Smooth muscle cell (in vitro differentiated cells): Measurements from ENCODE around the gene SDCCAG8. TPM values are rescaled to one million over a fixed set of nuclear protein-coding genes. Genes with fewer than 3 reads are reported as not detected.

Experiments used
- DNase-seq: peaks from one replicate; lab custom pipeline; 2025; ENCODE audit not compliant: unreplicated experiment; lab: John Stamatoyannopoulos, UW
- H2AFZ ChIP-seq: fragments of 200-600 bp; sonication (generic); 2 replicates; pipeline ENCODE4 v1.6.0; 2016; ENCODE audit warnings: antibody characterized with exemption, low read depth, mild to moderate bottlenecking
- H3F3A ChIP-seq: fragments of 200-600 bp; sonication (generic); 2 replicates; pipeline ENCODE4 v1.6.0; 2017; ENCODE audit warnings: antibody characterized with exemption, low read depth
- H3K27ac ChIP-seq: fragments of 200-600 bp; sonication (generic); 2 replicates; pipeline ENCODE4 v1.5.1; 2016; ENCODE audit warnings: low read depth, mild to moderate bottlenecking
- H3K27me3 ChIP-seq: fragments of 200-600 bp; sonication (generic); 2 replicates; pipeline ENCODE4 v1.6.1; 2016; ENCODE audit warnings: low read depth, mild to moderate bottlenecking
- H3K36me3 ChIP-seq: fragments of 200-600 bp; sonication (generic); 2 replicates; pipeline ENCODE4 v1.5.1; 2016; ENCODE audit warnings: low read depth
- H3K4me1 ChIP-seq: fragments of 200-600 bp; sonication (generic); 2 replicates; pipeline ENCODE4 v1.5.1; 2016; ENCODE audit warnings: low read depth
- H3K4me2 ChIP-seq: fragments of 200-600 bp; sonication (generic); 2 replicates; pipeline ENCODE4 v1.6.0; 2016; ENCODE audit warnings: mild to moderate bottlenecking
- H3K4me3 ChIP-seq: fragments of 200-600 bp; sonication (generic); 2 replicates; pipeline ENCODE4 v1.5.1; 2016; ENCODE audit warnings: mild to moderate bottlenecking
- H3K79me2 ChIP-seq: fragments of 200-600 bp; sonication (generic); 2 replicates; pipeline ENCODE4 v1.6.0; 2016; ENCODE audit warnings: low read depth, mild to moderate bottlenecking
- H3K9ac ChIP-seq: fragments of 200-600 bp; sonication (generic); 2 replicates; pipeline ENCODE4 v1.6.0; 2016; ENCODE audit warnings: low read depth
- H3K9me3 ChIP-seq: fragments of 200-600 bp; sonication (generic); replicated peaks from 2 replicates; pipeline ENCODE4 v1.5.1; 2016; ENCODE audit warnings: low read depth
- H4K20me1 ChIP-seq: fragments of 200-600 bp; sonication (generic); 2 replicates; pipeline ENCODE4 v1.6.0; 2016; ENCODE audit warnings: low read depth
- WGBS: methylation state at CpG from one replicate; pipeline ENCODE4 v1.1.7; 2016; ENCODE audit warnings: low lambda C conversion rate; 5-methylcytosine and 5-hydroxymethylcytosine counted together
- polyA plus RNA-seq: library from polyadenylated mRNA; unstranded; fragments of >200 nt; fragmentation: Nextera tagmentation; extraction: Ambion mirVana; gene quantifications from 2 replicates; pipeline ENCODE4 v1.2.1, GENCODE V29; 2016
- total RNA-seq: library from RNA; depleted of rRNA; stranded (reverse); fragments of >200 nt; gene quantifications from 2 replicates; pipeline ENCODE4 v1.2.3, GENCODE V29; 2014
- TF ChIP-seq, protein P1 (sequence below): fragments of 200-600 bp; sonication (generic); IDR thresholded peaks from 2 replicates; pipeline ENCODE4 v1.5.1; 2017; ENCODE audit warnings: borderline replicate concordance, mild to moderate bottlenecking, antibody characterized with exemption; ENCODE audit not compliant: insufficient read depth, poor library complexity, severe bottlenecking

SDCCAG8 gene
- total and polyA plus RNA-seq, 2 experiments from 2014 or later, result 30.9 to 33.4 TPM

DNA sequence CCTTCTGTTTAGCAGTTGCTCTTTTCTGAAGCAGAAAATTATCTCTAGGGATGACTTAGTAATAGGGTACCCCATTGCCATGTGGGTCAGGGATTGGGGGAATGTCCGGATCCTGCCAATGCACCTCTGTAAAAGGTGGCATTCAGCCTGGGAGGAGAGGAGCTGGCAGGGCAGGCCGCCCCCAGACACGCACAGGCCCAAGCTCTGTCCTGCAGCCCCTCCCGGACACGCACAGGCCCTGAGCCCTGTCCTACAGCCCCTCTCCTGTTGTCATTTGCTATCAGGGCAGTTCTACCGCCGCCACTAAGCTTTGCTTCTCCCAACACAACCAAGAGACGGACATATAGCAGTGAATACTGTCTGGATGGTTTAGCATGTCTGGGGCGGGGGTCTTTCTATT is 219.1 kb downstream of the SDCCAG8 start:
- no peaks in the 10 kb centered on the region for H3K36me3 ChIP-seq
- DNase-seq, result no peak
- H3K27me3 ChIP-seq, result no peaks in the 10 kb centered on the region
- 97% methylated on average over 9 of the region's 9 CpGs for WGBS
- no peak overlapping the region for H3K4me2 ChIP-seq
- no peaks in the 10 kb centered on the region for H4K20me1 ChIP-seq
- H3K4me1 ChIP-seq, result peaks cover 37% of the 10 kb centered on the region
- no peaks in the 10 kb centered on the region for H3K9me3 ChIP-seq
- no peak overlapping the region for H3K4me3 ChIP-seq
- no peak overlapping the region for H3K27ac ChIP-seq
- no peaks in the 10 kb centered on the region for H3K79me2 ChIP-seq
- TF ChIP-seq, protein P1, sequence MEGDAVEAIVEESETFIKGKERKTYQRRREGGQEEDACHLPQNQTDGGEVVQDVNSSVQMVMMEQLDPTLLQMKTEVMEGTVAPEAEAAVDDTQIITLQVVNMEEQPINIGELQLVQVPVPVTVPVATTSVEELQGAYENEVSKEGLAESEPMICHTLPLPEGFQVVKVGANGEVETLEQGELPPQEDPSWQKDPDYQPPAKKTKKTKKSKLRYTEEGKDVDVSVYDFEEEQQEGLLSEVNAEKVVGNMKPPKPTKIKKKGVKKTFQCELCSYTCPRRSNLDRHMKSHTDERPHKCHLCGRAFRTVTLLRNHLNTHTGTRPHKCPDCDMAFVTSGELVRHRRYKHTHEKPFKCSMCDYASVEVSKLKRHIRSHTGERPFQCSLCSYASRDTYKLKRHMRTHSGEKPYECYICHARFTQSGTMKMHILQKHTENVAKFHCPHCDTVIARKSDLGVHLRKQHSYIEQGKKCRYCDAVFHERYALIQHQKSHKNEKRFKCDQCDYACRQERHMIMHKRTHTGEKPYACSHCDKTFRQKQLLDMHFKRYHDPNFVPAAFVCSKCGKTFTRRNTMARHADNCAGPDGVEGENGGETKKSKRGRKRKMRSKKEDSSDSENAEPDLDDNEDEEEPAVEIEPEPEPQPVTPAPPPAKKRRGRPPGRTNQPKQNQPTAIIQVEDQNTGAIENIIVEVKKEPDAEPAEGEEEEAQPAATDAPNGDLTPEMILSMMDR, result no peak
- no peak overlapping the region for H2AFZ ChIP-seq
- H3K9ac ChIP-seq, result no peak overlapping the region
- no peaks in the 10 kb centered on the region for H3F3A ChIP-seq

DNA sequence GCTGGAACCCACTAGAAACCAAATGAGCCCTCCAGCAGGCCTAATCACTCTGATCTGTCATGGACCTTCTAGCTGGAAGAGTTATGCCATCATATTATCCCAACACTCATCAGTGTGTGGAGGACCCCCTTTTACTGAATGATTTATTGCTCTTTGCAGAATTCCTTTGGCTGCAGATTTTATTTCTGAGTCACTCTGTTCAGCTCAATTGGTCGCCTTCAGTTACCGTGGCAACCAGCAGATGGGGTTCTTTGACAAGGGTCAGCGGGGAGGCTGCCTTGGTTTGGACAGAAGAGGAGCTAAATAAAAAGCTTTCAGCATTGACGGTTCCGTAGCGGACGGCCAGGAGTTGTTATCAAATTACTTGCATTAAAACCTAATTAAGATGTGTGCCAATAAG is 220.1 kb downstream of the SDCCAG8 start:
- H3K4me2 ChIP-seq, result no peak overlapping the region
- H4K20me1 ChIP-seq, result no peaks in the 10 kb centered on the region
- no peaks in the 10 kb centered on the region for H3K79me2 ChIP-seq
- peaks cover 27% of the 10 kb centered on the region for H3K4me1 ChIP-seq
- H3K9ac ChIP-seq, result no peak overlapping the region
- no peaks in the 10 kb centered on the region for H3K9me3 ChIP-seq
- TF ChIP-seq, protein P1, result peak; percentile 24
- 67% methylated on average over 7 of the region's 7 CpGs for WGBS
- DNase-seq, result no peak
- H2AFZ ChIP-seq, result no peak overlapping the region
- no peak overlapping the region for H3K4me3 ChIP-seq
- no peaks in the 10 kb centered on the region for H3K36me3 ChIP-seq
- H3F3A ChIP-seq, result no peaks in the 10 kb centered on the region
- no peak overlapping the region for H3K27ac ChIP-seq
- H3K27me3 ChIP-seq, result no peaks in the 10 kb centered on the region

DNA sequence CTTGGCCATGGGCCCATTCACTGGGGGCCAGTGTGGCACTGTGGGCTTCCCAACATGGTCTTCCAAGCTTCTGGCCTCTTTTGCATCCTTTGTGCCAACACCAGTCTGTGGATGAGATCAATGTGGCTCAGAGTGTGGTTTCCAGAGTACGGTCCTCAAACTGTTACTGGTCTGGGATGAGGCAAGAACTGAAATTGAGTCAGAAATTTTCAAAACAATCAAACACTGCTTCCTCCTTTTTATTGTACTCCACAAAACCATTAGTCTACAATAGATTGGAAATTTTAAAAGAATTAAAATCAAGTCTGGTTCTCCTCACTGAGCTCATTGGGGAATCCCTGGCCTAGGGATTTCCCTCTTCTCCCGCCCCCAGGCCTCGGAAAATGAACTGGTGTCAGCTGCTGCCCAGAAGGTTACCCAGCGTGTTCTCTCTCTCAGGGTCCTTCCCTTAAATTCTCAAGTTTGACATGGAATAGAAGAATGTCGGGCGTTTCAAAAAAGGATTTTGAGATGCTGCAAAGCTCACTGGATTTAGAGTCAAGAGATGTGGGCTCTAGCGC is 222.0 kb downstream of the SDCCAG8 start:
- Histone ChIP-seq H3K9ac (no peak overlapping the region), H3K27ac (no peak overlapping the region), H3K4me3 (no peak overlapping the region), H3F3A (no peaks in the 10 kb centered on the region), H3K4me1 (peaks cover 36% of the 10 kb centered on the region), H3K36me3 (no peaks in the 10 kb centered on the region), H3K27me3 (no peaks in the 10 kb centered on the region), H3K4me2 (no peak overlapping the region), H3K79me2 (no peaks in the 10 kb centered on the region), H2AFZ (no peak overlapping the region), H3K9me3 (no peaks in the 10 kb centered on the region), H4K20me1 (no peaks in the 10 kb centered on the region)
- 93% methylated on average over 7 of the region's 7 CpGs for WGBS
- no peak for DNase-seq
- TF ChIP-seq, protein P1, result no peak

DNA sequence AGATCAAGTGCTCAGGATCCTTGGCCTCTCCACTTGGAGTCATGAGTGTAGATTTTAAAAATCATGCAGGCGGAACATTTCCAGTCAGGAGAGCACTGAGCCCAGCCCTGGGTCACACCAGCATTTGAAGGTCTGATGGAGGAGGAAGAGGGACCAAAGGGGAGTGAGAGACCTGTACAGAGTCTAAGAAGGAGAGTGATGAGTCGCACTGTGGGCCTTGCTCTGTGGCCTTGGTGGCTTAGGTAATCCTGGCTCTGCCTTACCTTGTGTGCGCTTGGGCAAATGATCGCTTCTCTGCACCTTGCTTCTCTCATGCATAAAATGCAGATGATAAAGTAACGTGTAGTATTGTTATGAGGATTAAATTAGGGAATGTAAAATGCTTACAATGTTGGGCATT is 225.3 kb downstream of the SDCCAG8 start:
- Histone ChIP-seq H4K20me1 (no peaks in the 10 kb centered on the region), H3K79me2 (no peaks in the 10 kb centered on the region), H3K9ac (no peak overlapping the region), H3K4me3 (no peak overlapping the region), H3K4me2 (no peak overlapping the region), H3K4me1 (peaks cover 20% of the 10 kb centered on the region), H3K27ac (no peak overlapping the region), H3F3A (no peaks in the 10 kb centered on the region), H3K9me3 (no peaks in the 10 kb centered on the region), H2AFZ (no peak overlapping the region), H3K36me3 (no peaks in the 10 kb centered on the region), H3K27me3 (no peaks in the 10 kb centered on the region)
- no peak for DNase-seq
- WGBS, result 98% methylated on average over 5 of the region's 5 CpGs
- TF ChIP-seq, protein P1, result no peak
